Spinal cord (tissue), 10 donors: ENCODE measurements around the gene IDE. TPM values are rescaled to one million over a fixed set of nuclear protein-coding genes. Genes with fewer than 3 reads are reported as not detected.
"Not testable (repeated sequence)": the region's sequence is repeated elsewhere in the genome, so short reads cannot be mapped to it uniquely, and the experiment has no call there.

Source experiments
- DNase-seq, 6 donors: peaks; one replicate each; pipeline versions ENCODE4 v3.0.0 to v3.0.0-alpha.2; 2013 to 2015; ENCODE audit warnings: low spot score in 6 of 6, low read depth in 4 of 6
- H3K27ac ChIP-seq: one replicate; pipeline ENCODE4 v1.5.1; 2013; ENCODE audit warnings: low read depth, low read length, control low read depth
- H3K27me3 ChIP-seq: one replicate; pipeline ENCODE4 v1.6.1; 2013; ENCODE audit warnings: low read length; ENCODE audit not compliant: control insufficient read depth, insufficient read depth
- H3K36me3 ChIP-seq: one replicate; pipeline ENCODE4 v1.6.1; 2013; ENCODE audit warnings: low read length; ENCODE audit not compliant: control insufficient read depth, insufficient read depth
- H3K4me1 ChIP-seq: one replicate; pipeline ENCODE4 v1.6.1; 2013; ENCODE audit warnings: low read length; ENCODE audit not compliant: control insufficient read depth, insufficient read depth
- H3K4me3 ChIP-seq: one replicate; pipeline ENCODE4 v1.5.1; 2013; ENCODE audit warnings: low read depth, low read length, control low read depth
- H3K9me3 ChIP-seq: one replicate; pipeline ENCODE4 v1.6.1; 2013; ENCODE audit warnings: low read length; ENCODE audit not compliant: control insufficient read depth, insufficient read depth
- WGBS: methylation state at CpG from one replicate; pipeline ENCODE4 v1.1.5; 2013; ENCODE audit warnings: missing lambda C conversion rate; ENCODE audit not compliant: insufficient coverage; 5-methylcytosine and 5-hydroxymethylcytosine counted together
- polyA plus RNA-seq, 2 donors: library from polyadenylated mRNA; unstranded; fragments of 120-200 nt; gene quantifications; one replicate each; pipeline ENCODE4 v1.2.1, GENCODE V29; 2013; ENCODE audit not compliant: insufficient read length in 2 of 2
- total RNA-seq, 2 donors: library from RNA; depleted of rRNA in 1 of 2; stranded (reverse); fragments of 120-200 nt in 1 of 2; fragments of >200 nt in 1 of 2; gene quantifications; one replicate each; pipeline versions ENCODE4 v1.2.3 to v1.2.4, GENCODE V29; 2013 to 2014
- donor health status: healthy.

Gene IDE
- total and polyA plus RNA-seq, 4 donors = 16.0 to 30.1 (median 21.3) TPM

DNA sequence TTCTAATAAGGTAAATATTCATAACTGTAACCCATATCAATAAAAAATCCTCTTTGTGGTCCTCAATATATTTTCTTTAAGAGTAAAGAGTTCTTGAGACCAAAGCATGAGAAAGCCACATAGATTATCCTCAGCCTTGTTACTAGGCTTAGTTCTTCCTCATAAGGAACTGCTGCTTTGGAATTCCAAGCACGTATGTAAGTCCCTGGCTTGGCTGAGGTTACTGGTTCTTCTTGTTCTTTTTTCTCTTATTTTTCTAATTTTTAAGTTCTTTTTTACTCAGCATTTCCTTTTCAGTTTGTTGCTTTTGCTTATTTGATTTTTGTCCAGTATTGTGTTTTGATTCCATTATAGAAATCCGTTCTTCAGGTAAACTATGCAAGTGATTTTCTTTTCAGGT is 155.7 kb downstream of the IDE start:
- H3K9me3 ChIP-seq = no peaks in the 10 kb centered on the region
- no peaks in the 10 kb centered on the region for H3K36me3 ChIP-seq
- no CpG with 5 or more reads among the region's 2 CpGs for WGBS
- peaks cover 14% of the 10 kb centered on the region for H3K4me1 ChIP-seq
- peaks cover 24% of the 10 kb centered on the region for H3K27me3 ChIP-seq
- H3K27ac ChIP-seq = no peak overlapping the region
- H3K4me3 ChIP-seq = no peak overlapping the region
- DNase-seq = no peak

DNA sequence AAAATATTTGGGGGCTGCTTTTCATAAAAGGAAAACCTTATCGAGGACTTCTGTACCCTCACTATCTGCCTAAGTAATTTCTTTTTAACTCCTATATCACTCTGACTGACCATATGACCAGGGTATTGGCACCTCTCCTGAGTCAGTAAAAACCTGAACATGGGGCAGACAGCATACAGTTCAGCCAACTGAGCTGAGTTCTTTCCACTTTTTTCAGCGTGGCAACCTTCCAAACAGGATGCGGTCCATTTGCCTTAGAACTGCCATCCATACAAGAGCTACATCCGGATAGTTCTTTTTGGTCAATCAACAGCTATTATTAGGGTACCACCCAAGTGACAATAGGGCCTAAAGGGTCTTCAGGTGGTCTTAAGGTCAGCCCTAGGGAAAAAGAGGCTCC is 160.4 kb downstream of the IDE start:
- WGBS = 76% methylated on average over 2 of the region's 4 CpGs
- DNase-seq = no peak
- H3K27me3 ChIP-seq = no peaks in the 10 kb centered on the region

DNA sequence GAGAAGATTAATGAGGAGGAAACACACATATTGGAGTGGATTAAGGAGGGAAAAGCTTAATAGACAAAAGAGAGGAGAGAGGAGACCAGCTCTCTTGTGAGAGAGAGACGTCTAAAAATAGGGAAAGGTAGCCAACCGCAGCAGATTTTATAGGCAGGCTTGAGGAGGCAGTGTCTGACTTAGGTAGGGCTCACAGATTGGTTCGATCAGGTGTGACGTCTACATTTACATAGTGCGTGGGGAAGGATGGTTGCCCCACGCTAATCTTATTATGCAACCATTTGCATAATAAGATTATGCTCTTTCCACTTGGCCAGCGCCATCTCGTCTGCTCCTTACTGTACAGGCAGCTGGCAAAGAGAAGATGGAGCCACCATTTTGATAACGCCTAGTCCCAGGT is 160.9 kb downstream of the IDE start:
- Histone ChIP-seq H3K4me1 (no peaks in the 10 kb centered on the region), H3K27ac (no peak overlapping the region), H3K4me3 (no peak overlapping the region), H3K36me3 (no peaks in the 10 kb centered on the region), H3K9me3 (no peaks in the 10 kb centered on the region), H3K27me3 (no peaks in the 10 kb centered on the region)
- 86% methylated on average over 4 of the region's 9 CpGs for WGBS
- DNase-seq = no peak

More for the DNA sequence above, 160.4 kb downstream of the IDE start:
- no peak overlapping the region for H3K4me3 ChIP-seq
- H3K36me3 ChIP-seq = no peaks in the 10 kb centered on the region
- H3K9me3 ChIP-seq = no peaks in the 10 kb centered on the region
- no peak overlapping the region for H3K27ac ChIP-seq
- no peaks in the 10 kb centered on the region for H3K4me1 ChIP-seq

DNA sequence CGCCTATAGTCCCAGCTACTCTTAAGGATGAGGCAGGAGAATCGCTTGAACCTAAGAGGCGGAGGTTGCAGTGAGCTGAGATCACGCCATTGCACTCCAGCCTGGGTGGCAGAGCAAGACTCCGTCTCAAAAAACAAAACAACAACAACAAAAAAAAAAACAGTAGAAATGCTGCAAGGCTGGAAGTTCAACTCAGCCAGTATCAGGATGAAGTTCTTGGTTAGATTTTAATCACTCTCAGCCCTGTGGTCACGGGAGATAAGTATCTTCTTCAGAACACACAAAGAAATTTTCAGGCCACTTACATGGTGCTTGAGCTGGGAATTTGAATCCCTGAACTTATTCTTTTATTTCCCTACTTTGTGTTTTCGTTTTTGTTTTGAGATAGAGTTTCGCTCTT is 162.5 kb downstream of the IDE start:
- Histone ChIP-seq H3K4me3 (no peak overlapping the region), H3K36me3 (no peaks in the 10 kb centered on the region), H3K27me3 (no peaks in the 10 kb centered on the region), H3K27ac (no peak overlapping the region), H3K4me1 (no peaks in the 10 kb centered on the region), H3K9me3 (no peaks in the 10 kb centered on the region)
- WGBS = 89% methylated on average over 4 of the region's 8 CpGs
- DNase-seq = no peak

DNA sequence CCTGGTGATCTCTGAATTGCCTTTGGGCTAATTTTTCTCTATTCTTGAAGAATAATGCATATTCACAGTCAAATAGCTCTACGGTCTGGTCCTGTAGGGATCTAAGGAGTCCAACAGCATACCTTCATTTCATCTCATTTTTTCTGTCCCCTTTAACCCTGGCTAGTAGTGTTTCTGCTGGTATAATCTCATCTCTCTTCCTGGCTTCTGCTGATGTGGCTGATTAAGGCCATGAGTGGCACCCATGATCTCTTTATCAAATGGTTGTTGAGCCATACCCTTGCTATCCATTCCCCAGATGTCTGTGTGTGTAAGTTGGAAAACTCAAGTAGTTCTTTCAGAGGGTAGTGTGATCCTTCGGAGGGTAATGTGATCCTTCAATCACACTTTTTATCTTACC is 163.4 kb downstream of the IDE start:
- DNase-seq = no peak
- Histone ChIP-seq H3K9me3 (no peaks in the 10 kb centered on the region), H3K27me3 (no peaks in the 10 kb centered on the region), H3K4me1 (no peaks in the 10 kb centered on the region), H3K27ac (no peak overlapping the region), H3K36me3 (no peaks in the 10 kb centered on the region), H3K4me3 (no peak overlapping the region)
- WGBS = no CpG with 5 or more reads among the region's 2 CpGs

DNA sequence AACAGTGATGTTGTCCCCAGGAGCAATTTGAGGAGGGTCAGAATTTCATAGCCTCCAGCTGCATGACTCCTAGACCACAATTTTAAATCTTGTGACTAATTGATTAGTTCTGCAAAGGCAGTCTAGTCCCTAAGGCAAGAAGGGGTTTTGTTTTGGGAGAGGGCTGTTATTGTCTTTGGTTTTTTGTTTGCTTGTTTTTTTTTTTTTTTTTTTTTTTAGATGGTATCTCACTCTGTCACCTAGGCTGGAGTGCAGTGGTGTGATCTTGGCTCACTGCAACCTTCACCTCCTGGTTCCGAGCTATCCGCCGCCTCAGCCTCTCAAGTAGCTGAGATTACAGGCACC is 165.9 kb downstream of the IDE start:
- no CpG with 5 or more reads among the region's 3 CpGs for WGBS
- H3K4me3 ChIP-seq = no peak overlapping the region
- H3K4me1 ChIP-seq = no peaks in the 10 kb centered on the region
- H3K27me3 ChIP-seq = no peaks in the 10 kb centered on the region
- H3K9me3 ChIP-seq = no peaks in the 10 kb centered on the region
- no peak overlapping the region for H3K27ac ChIP-seq
- no peaks in the 10 kb centered on the region for H3K36me3 ChIP-seq
- DNase-seq = no peak

DNA sequence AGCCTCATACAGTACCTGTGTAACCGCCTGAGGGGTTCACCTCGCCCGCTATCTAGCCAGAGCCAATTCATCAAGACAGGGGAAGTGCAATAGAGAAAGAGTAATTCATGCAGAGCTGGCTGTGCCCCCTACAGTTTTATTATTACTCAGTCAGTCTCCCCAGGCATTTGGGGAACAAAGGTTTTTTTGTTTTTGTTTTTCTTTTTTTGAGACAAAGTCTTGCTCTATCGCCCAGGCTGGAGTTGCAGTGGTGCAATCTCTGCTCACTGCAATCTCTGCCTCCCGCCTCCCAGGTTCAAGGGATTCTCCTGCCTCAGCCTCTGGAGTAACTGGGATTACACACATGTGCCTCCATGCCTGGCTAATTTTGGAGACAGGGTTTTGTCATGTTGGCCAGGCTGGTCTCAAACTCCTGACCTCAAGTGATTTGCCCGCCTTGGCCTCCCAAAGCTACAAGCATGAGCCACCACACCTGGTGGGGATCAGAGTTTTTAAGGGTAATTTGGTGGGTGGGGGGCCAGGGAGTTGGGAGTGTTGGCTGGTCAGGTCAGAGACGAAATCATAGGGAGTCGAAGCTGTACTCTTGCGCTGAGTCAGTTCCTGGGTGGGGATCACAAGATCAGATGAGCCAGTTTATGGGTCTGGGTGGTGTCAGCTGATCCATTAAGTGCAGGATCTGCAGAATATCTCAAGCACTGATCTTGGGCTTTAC is 166.4 kb downstream of the IDE start:
- WGBS = 58% methylated on average over 5 of the region's 9 CpGs
- no peaks in the 10 kb centered on the region for H3K36me3 ChIP-seq
- H3K4me3 ChIP-seq = no peak overlapping the region
- no peak overlapping the region for H3K27ac ChIP-seq
- H3K4me1 ChIP-seq = no peaks in the 10 kb centered on the region
- H3K27me3 ChIP-seq = no peaks in the 10 kb centered on the region
- DNase-seq = no peak
- no peaks in the 10 kb centered on the region for H3K9me3 ChIP-seq

DNA sequence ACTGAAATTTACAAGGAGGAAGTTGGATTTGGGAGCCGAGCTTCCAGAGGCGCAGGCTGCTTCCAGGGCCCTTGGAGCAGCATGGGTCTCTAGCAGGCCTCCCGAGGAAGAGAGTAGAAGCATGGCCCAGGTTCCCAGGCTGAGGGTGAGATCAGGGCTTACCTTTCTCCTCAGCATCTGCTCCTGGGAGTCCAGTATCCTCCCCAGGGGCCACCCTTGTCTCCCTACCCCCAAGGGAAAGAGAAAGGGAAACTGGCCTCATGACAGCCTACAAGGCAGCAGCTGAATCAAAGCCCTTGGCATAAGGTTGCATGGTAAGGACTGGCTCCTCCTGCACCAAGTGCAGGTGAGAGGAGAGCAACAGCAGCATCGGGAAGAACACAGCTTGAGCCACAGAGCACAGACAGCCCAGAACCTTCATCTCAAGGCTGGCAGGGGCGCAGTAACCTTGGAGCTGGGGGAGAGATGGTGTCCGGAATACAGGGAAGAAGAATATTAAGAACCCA is 168.4 kb downstream of the IDE start:
- Histone ChIP-seq H3K36me3 (no peaks in the 10 kb centered on the region), H3K4me3 (no peak overlapping the region), H3K9me3 (no peaks in the 10 kb centered on the region), H3K4me1 (no peaks in the 10 kb centered on the region), H3K27ac (no peak overlapping the region), H3K27me3 (no peaks in the 10 kb centered on the region)
- DNase-seq = no peak
- WGBS = 66% methylated on average over 6 of the region's 6 CpGs

DNA sequence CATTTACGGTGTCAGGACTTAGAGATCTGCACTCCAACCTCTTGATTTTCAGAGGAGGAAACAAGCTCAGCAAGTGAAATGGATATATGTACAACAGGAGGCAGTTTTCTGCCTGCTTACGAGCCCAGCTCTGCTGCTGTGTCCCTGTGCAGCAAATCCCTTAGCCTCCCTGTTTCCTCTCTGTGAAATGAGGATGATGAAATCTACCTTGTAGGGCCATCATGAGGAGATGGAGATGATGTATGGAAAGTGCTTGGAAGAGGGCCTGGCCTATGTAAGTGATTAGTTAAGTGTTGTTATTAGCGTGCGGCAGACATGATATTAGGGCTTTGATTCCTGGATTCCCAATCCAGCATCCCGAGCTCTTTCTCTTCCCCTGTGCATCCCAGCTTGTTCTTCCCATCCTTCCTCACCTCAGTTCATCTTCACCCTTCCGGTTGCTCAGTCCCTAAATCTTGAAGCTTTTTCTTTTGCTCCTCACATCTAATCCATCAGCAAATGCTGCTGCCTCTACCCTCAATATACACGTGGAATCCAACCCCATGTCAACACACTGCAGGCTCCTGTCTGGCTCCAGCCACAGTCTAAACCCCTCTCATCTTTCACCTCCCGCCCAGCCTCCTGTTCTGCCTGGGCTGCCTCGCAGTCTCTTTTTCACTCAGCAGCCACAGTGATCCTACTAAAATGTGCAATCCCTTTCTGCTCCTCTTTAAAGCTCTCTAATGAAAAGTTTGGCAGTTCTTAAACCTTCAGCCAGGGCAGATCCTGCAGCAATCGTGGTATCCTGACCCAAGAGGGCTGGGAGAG is 169.1 kb downstream of the IDE start:
- DNase-seq = no peak
- Histone ChIP-seq H3K27me3 (no peaks in the 10 kb centered on the region), H3K4me3 (no peak overlapping the region), H3K27ac (no peak overlapping the region), H3K36me3 (no peaks in the 10 kb centered on the region), H3K9me3 (no peaks in the 10 kb centered on the region), H3K4me1 (no peaks in the 10 kb centered on the region)
- 49% methylated on average over 7 of the region's 10 CpGs for WGBS

DNA sequence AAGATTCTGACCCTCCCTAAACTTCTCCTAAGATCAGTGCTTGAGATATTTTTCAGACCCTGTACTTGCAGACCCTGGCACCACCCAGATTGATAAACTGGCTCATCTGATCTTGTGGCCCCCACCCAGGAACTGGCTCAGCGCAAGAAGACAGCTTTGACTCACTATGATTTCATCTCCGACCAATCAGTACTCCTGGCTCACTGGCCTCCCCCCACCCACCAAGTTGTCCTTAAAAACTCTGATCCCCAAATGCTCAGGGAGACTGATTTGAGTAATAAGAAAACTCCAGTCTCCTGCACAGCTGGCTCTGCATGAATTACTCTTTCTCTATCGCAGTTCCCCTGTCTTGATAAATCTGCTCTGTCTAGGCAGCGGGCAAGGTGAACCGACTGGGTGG is 171.7 kb downstream of the IDE start:
- H3K4me3 ChIP-seq, H3K36me3 ChIP-seq, H3K27me3 ChIP-seq, H3K4me1 ChIP-seq, H3K27ac ChIP-seq, DNase-seq, H3K9me3 ChIP-seq: not testable (repeated sequence)
- WGBS = 83% methylated on average over 2 of the region's 5 CpGs
